ENCODE data around the gene OR11A1.
"Not testable (repeated sequence)": the region's sequence is repeated elsewhere in the genome, so short reads cannot be mapped to it uniquely, and the experiment has no call there.

OR11A1 gene

GRCh38 chr6:29477923-29478450, 21.1 kb upstream of the OR11A1 start:
- no peak for FAIRE-seq

GRCh38 chr6:29474996-29475395, 18.1 kb upstream of the OR11A1 start:
- FAIRE-seq = no peak

- FAIRE-seq = no peak
These were observed 9.4 kb upstream of the OR11A1 start for GRCh38 chr6:29466241-29466640.

GRCh38 chr6:29465801-29466200, 8.9 kb upstream of the OR11A1 start:
- no peak for FAIRE-seq

GRCh38 chr6:29465279-29465678, 8.4 kb upstream of the OR11A1 start:
- FAIRE-seq = no peak

GRCh38 chr6:29462022-29462421, 5.2 kb upstream of the OR11A1 start:
- no peak for FAIRE-seq

- FAIRE-seq = no peak
These were observed 4.3 kb upstream of the OR11A1 start for GRCh38 chr6:29461021-29461814.

- FAIRE-seq = no peak
These were observed 5.2 kb downstream of the OR11A1 start for GRCh38 chr6:29451471-29452193.

GRCh38 chr6:29447670-29448069, 9.2 kb downstream of the OR11A1 start:
- FAIRE-seq = no peak

GRCh38 chr6:29444031-29444430, 12.8 kb downstream of the OR11A1 start:
- FAIRE-seq = not testable (repeated sequence)

- no peak for FAIRE-seq
These were observed 14.2 kb downstream of the OR11A1 start for GRCh38 chr6:29442719-29443118.

GRCh38 chr6:29439006-29439405, 17.9 kb downstream of the OR11A1 start, which contains the start of gene OR10C1:
Gene OR10C1 (plus strand): TSS chr6:29439306. CDS start chr6:29440016, 710 bp downstream.
- FAIRE-seq = no peak

- FAIRE-seq = not testable (repeated sequence)
These were observed 20.1 kb downstream of the OR11A1 start for GRCh38 chr6:29436730-29437129.

- FAIRE-seq = no peak
These were observed 30.2 kb downstream of the OR11A1 start for GRCh38 chr6:29426654-29427053.

GRCh38 chr6:29425075-29425474, 31.8 kb downstream of the OR11A1 start:
- FAIRE-seq = no peak

GRCh38 chr6:29424575-29424974, 32.3 kb downstream of the OR11A1 start:
- FAIRE-seq = no peak

- FAIRE-seq = no peak
These were observed 32.7 kb downstream of the OR11A1 start for GRCh38 chr6:29424168-29424567.

- FAIRE-seq = no peak
These were observed 37.4 kb downstream of the OR11A1 start for GRCh38 chr6:29419516-29419915.

GRCh38 chr6:29414588-29414987, 42.3 kb downstream of the OR11A1 start, which contains the start of gene OR12D1:
Gene OR12D1 (plus strand): TSS chr6:29414928.
- no peak for FAIRE-seq

- FAIRE-seq = no peak
These were observed 53.1 kb downstream of the OR11A1 start for GRCh38 chr6:29403801-29404200.

- no peak for FAIRE-seq
These were observed 57.3 kb downstream of the OR11A1 start for GRCh38 chr6:29399525-29399924.

- no peak for FAIRE-seq
These were observed 61.5 kb downstream of the OR11A1 start, which contains the start of gene OR12D2 for GRCh38 chr6:29395331-29395730. Gene OR12D2 (plus strand): TSS chr6:29395631. CDS start chr6:29396700, 1,069 bp downstream.

- FAIRE-seq = no peak
These were observed 68.3 kb downstream of the OR11A1 start for GRCh38 chr6:29388533-29388932.

- no peak for FAIRE-seq
These were observed 80.9 kb downstream of the OR11A1 start for GRCh38 chr6:29376003-29376402.
